Aortic smooth muscle cell (primary cell): ENCODE data around the gene SIDT2. TPM values are rescaled to one million over a fixed set of nuclear protein-coding genes. Genes with fewer than 3 reads are reported as not detected.

Experiments
- total RNA-seq: library from RNA; depleted of rRNA; stranded (reverse); fragments of >200 nt; gene quantifications from 2 replicates; pipeline ENCODE4 v1.2.3, GENCODE V29; 2014

Gene SIDT2
- 30.4 and 40.5 TPM in 2 replicates for total RNA-seq

GRCh38 chr11:117178210-117179034 lies at the start of gene SIDT2:
Gene SIDT2 (plus strand): TSS chr11:117178743. CDS start chr11:117179264, 521 bp downstream.

GRCh38 chr11:117143871-117144476 lies 34.6 kb upstream of the SIDT2 start, which contains the start of gene PAFAH1B2:
Gene PAFAH1B2 (plus strand): TSS chr11:117144287. CDS start chr11:117152448, 8,161 bp downstream.

GRCh38 chr11:117199053-117199915 lies 20.7 kb downstream of the SIDT2 start, which contains the start of gene TAGLN:
Gene TAGLN (plus strand): TSS chr11:117199370. CDS start chr11:117203014, 3,644 bp downstream.

GRCh38 chr11:117231842-117232091 lies 53.2 kb downstream of the SIDT2 start, which contains the start of gene PCSK7:
Gene PCSK7 (minus strand): TSS chr11:117232073. CDS start chr11:117229844, 2,229 bp downstream.

GRCh38 chr11:117232092-117232878 lies 53.7 kb downstream of the SIDT2 start, which contains the start of gene RNF214:
Gene RNF214 (plus strand): TSS chr11:117232671. CDS start chr11:117234273, 1,602 bp downstream.

Other genes with a start within 250 kb of the SIDT2 start
- gene SIK3, start 80.3 kb upstream of the SIDT2 start, total RNA-seq: 14.1 and 16.9 TPM in 2 replicates
- 171 and 180 TPM in 2 replicates for gene PAFAH1B2, start 34.5 kb upstream of the SIDT2 start, total RNA-seq
- gene TAGLN, start 20.6 kb downstream of the SIDT2 start, total RNA-seq: 2,419 and 2,690 TPM in 2 replicates
- gene PCSK7, start 53.3 kb downstream of the SIDT2 start, total RNA-seq: 51.4 and 61.8 TPM in 2 replicates
- gene RNF214, start 53.9 kb downstream of the SIDT2 start, total RNA-seq: 7.7 and 8.7 TPM in 2 replicates
- gene BACE1-AS, start 112.6 kb downstream of the SIDT2 start, total RNA-seq: 2.0 and 2.9 TPM in 2 replicates
- gene BACE1, start 137.5 kb downstream of the SIDT2 start, total RNA-seq: 28.9 and 41.5 TPM in 2 replicates
- gene CEP164, start 149.1 kb downstream of the SIDT2 start, total RNA-seq: 26.7 and 27.7 TPM in 2 replicates